GM12865 (cell line): ENCODE data around the gene ITPR2.

Source experiments
- DNase-seq: peaks from one replicate; pipeline ENCODE4 v3.0.0; 2010; ENCODE audit warnings: low read depth
- H3K4me3 ChIP-seq: 2 replicates; pipeline ENCODE4 v1.5.1; 2011; ENCODE audit warnings: mild to moderate bottlenecking, low read depth, low read length, control low read depth
- TF ChIP-seq, protein P1 (sequence below): IDR thresholded peaks from 2 replicates; pipeline ENCODE4 v1.5.1; 2011; ENCODE audit warnings: low read length, control low read depth, low read depth, inconsistent platforms; ENCODE audit not compliant: insufficient read depth; ENCODE audit errors: missing control alignments

The ITPR2 gene

DNA sequence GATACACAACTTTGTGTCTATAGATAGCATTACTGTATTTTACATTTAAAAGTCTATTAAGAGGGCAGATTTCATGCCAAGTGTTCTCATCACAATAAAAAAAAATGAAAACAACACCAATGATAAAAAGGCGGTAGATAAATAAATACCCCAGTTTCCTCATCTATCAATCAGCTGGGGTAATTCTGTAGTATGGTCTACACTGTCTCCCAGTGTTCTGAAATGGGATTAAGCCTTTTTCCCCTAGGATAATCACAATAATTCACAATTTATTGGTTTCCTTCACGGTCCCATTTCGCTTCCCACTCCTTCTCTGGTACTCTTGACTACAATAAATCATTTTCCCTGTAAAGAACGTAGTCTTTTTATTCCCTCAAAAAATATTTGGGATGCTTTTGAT is 523.4 kb downstream of the ITPR2 start:
- H3K4me3 ChIP-seq: no peak overlapping the region
- TF ChIP-seq, protein P1, sequence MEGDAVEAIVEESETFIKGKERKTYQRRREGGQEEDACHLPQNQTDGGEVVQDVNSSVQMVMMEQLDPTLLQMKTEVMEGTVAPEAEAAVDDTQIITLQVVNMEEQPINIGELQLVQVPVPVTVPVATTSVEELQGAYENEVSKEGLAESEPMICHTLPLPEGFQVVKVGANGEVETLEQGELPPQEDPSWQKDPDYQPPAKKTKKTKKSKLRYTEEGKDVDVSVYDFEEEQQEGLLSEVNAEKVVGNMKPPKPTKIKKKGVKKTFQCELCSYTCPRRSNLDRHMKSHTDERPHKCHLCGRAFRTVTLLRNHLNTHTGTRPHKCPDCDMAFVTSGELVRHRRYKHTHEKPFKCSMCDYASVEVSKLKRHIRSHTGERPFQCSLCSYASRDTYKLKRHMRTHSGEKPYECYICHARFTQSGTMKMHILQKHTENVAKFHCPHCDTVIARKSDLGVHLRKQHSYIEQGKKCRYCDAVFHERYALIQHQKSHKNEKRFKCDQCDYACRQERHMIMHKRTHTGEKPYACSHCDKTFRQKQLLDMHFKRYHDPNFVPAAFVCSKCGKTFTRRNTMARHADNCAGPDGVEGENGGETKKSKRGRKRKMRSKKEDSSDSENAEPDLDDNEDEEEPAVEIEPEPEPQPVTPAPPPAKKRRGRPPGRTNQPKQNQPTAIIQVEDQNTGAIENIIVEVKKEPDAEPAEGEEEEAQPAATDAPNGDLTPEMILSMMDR: no peak
- DNase-seq: no peak

DNA sequence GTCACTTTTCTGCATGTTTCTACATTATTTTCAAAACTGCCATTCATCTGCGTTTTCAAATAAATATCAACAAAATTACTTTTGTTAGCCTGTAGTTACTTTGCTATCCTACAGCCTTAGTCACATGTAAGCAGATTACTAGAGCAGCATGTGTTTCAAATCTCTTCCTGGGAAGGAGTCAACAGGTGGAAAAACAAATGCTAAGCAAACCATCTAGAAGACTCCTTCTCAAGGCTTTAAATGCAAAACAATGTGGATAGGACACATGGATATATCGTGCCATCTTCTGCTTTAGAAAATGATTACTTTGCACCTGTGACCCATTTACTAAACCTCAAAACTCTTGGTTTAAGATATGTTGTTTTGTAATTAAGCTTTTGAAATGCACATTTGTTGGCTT is 528.7 kb downstream of the ITPR2 start:
- TF ChIP-seq, protein P1: no peak
- no peak for DNase-seq
- no peak overlapping the region for H3K4me3 ChIP-seq

DNA sequence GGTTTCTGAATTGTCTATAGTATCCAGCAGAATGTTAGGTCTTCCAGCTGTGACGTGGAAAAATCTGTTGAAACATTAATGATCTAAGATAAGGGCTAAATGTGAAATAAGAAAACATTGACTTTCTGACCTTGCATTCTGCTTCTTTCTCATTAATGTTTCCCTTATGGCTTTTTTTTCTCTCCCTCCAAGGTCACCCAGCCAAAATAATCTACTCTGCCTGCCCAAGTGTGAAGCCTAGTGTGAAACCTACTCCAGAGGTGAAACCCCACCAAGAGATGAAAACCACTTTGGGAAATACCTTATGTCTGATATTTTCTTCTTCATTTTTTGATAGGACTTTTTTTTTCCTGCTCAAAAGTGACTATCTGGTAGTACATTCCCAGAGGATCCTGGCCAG is 529.6 kb downstream of the ITPR2 start:
- DNase-seq: no peak
- H3K4me3 ChIP-seq: no peak overlapping the region
- TF ChIP-seq, protein P1: no peak

DNA sequence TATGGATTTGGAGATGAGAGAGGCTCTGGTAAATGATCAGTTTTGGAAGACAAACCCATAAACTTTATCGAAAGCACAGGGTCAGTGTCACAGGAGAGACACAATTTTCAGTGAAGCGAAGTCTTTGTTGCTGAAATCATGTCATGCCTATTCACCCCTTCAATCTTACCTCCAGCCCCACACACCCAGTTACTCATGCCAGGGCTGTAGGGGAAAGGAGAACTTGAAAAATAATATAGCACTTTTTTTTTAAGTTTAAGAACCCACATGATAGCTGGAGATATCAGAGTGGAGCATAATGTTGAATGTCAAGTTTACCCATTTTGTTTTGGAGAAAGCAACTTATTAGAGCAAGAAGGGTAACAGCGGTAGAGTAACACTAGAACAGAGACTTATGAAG is 530.2 kb downstream of the ITPR2 start:
- DNase-seq: no peak
- TF ChIP-seq, protein P1: no peak
- H3K4me3 ChIP-seq: no peak overlapping the region

DNA sequence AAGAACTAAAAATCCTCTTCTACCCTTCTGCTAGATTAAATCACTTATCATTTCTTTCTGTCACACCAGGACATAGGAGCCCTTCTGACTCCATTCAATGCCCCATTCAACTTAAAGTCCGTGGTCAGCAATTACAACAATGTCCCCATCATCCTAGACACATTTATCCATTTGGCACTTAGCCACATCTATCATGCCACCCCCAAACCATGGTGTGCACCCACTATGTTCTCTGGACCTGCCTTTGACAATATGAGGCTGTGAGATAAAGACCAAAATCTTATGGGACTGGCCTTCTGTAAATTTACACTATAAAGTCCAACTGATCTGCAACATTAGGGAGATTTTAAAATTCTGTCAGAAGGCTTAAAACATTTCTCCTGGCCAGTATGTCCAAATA is 533.2 kb downstream of the ITPR2 start:
- TF ChIP-seq, protein P1: no peak
- H3K4me3 ChIP-seq: no peak overlapping the region
- no peak for DNase-seq

DNA sequence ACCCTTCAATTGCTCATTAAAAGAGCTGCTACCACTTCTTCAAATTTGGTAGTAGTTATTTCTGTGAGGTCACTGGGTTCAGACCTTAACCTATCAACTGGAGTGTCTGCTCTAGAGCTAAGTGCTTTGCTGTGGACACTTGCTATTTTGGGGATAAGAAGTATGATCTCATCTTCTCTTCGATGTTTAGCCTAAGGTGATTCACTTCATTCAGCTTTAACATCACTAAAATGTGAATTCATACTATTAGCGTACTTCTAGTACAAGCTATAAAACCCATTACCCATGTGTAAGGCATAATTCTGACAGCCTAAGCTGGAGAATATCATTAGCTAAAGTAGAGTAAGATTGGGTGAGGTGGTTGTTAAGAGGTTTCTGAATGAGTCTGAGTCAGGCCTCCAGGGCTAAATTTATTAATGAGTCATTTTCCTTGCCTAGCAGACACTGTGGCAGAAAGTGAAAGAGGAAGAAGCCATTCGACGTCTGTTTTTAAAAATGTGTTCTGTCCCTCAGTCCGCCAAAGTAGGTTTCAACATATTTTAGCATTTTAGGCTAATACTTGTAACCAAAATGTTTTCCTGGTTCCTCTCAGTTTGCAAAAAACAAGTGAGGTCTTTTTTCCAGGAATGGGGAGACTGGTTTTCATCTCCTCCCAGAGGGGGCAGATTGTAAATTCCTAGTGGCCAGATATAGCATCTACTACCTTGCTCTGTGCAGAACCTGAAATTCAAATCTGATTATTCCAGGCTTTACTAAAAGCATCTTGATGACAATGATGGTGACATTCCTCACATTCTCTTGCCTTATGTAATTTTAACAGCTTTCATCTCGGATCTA is 534.0 kb downstream of the ITPR2 start:
- peak; percentile 88 for DNase-seq
- H3K4me3 ChIP-seq: peak overlapping the region; percentile 14; the same call in 1 of the 2 replicates
- TF ChIP-seq, protein P1: no peak
